Vagina (tissue), 2 donors: ENCODE measurements around the gene ADRM1. TPM values are rescaled to one million over a fixed set of nuclear protein-coding genes. Genes with fewer than 3 reads are reported as not detected.

ENCODE experiments used
- DNase-seq, 2 donors: peaks; one replicate each; pipeline ENCODE4 v3.0.0-alpha.2; 2017; ENCODE audit errors: extremely low spot score in 2 of 2
- H3K27ac ChIP-seq: fragments of 200-600 bp; sonication (generic); one replicate; pipeline ENCODE4 v1.5.1; 2019
- H3K27me3 ChIP-seq: fragments of 200-600 bp; sonication (generic); one replicate; pipeline ENCODE4 v1.5.1; 2019
- H3K36me3 ChIP-seq, 2 donors: fragments of 200-600 bp; sonication (generic); one replicate each; pipeline ENCODE4 v1.5.1; 2017 to 2019
- H3K4me1 ChIP-seq: fragments of 200-600 bp; sonication (generic); one replicate; pipeline ENCODE4 v1.5.1; 2019
- H3K4me3 ChIP-seq, 2 donors: fragments of 200-600 bp; sonication (generic); 1 replicate in 1 of 2; 2 replicates in 1 of 2; pipeline ENCODE4 v1.5.1; 2016 to 2019
- H3K9me3 ChIP-seq: fragments of 200-600 bp; sonication (generic); one replicate; pipeline ENCODE4 v1.5.1; 2019
- CTCF ChIP-seq, 3 experiments: fragments of 450-650 bp in 2 of 3; fragments of 200-600 bp in 1 of 3; sonication (generic) in 1 of 3; IDR thresholded peaks; one replicate each; pipeline ENCODE4 v1.5.1; 2017 to 2019; ENCODE audit warnings: antibody characterized with exemption in 3 of 3, mild to moderate bottlenecking in 2 of 3, moderate library complexity in 2 of 3
- POLR2A ChIP-seq, 2 donors: fragments of 450-650 bp; IDR thresholded peaks; one replicate each; pipeline ENCODE4 v1.6.1; 2017; ENCODE audit warnings: antibody characterized with exemption in 2 of 2, mild to moderate bottlenecking in 2 of 2, moderate library complexity in 2 of 2
- POLR2AphosphoS5 ChIP-seq, 2 donors: sonication (generic); formaldehyde crosslinking; IDR thresholded peaks; one replicate each; pipeline ENCODE4 v1.9.0; 2017; ENCODE audit warnings: antibody characterized with exemption in 2 of 2, mild to moderate bottlenecking in 2 of 2, low read depth in 1 of 2; ENCODE audit not compliant: insufficient read depth in 1 of 2
- intact Hi-C: fragments of 100-400 bp; cut with DNase I; formaldehyde crosslinking; loops from one replicate; pipeline ENCODE4 v1.15.1; 2023
- total RNA-seq: library from RNA; depleted of rRNA; stranded (reverse); fragments of >200 nt; gene quantifications from one replicate; pipeline ENCODE4 v1.2.3, GENCODE V29; 2016

ADRM1 gene
- total RNA-seq, 1 donor from 2014 or later = 110 TPM

- Histone ChIP-seq H3K36me3 (peaks cover 0 to 54% of the 10 kb centered on the region in 2 donors), H3K4me1 (no peaks in the 10 kb centered on the region), H3K4me3 (no peak overlapping the region), H3K27ac (no peak overlapping the region), H3K27me3 (no peaks in the 10 kb centered on the region), H3K9me3 (no peaks in the 10 kb centered on the region)
- intact Hi-C loops = no loop called here
- no peak for DNase-seq
- TF ChIP-seq POLR2A (IDR thresholded peaks at IDR 0.05) (no peak), POLR2AphosphoS5 (IDR thresholded peaks at IDR 0.05; ENCODE audit: insufficient read depth in 1 of 2, low read depth in 1 of 2) (no peak), CTCF (IDR thresholded peaks at IDR 0.05) (no peak)
Measured at GRCh38 chr20:62276439-62276838, 26.4 kb upstream of the ADRM1 start.

GRCh38 chr20:62277253-62277652 is 25.5 kb upstream of the ADRM1 start:
- intact Hi-C loops = no loop called here
- no peak overlapping the region for H3K4me3 ChIP-seq
- peaks cover 0 to 56% of the 10 kb centered on the region in 2 donors for H3K36me3 ChIP-seq

GRCh38 chr20:62280303-62280702 is 22.5 kb upstream of the ADRM1 start:
- no peak for TF ChIP-seq POLR2AphosphoS5 (IDR thresholded peaks at IDR 0.05; ENCODE audit: insufficient read depth in 1 of 2, low read depth in 1 of 2)
- TF ChIP-seq POLR2A (IDR thresholded peaks at IDR 0.05) = no peak
- TF ChIP-seq CTCF (IDR thresholded peaks at IDR 0.05) = no peak
- H3K27ac ChIP-seq = no peak overlapping the region
- H3K36me3 ChIP-seq = peaks cover 0 to 41% of the 10 kb centered on the region in 2 donors
- H3K27me3 ChIP-seq = no peaks in the 10 kb centered on the region
- no peaks in the 10 kb centered on the region for H3K4me1 ChIP-seq
- intact Hi-C loops = no loop called here
- DNase-seq = no peak
- H3K9me3 ChIP-seq = no peaks in the 10 kb centered on the region
- H3K4me3 ChIP-seq = no peak overlapping the region

More at GRCh38 chr20:62277253-62277652, 25.5 kb upstream of the ADRM1 start:
- no peak overlapping the region for H3K27ac ChIP-seq
- no peaks in the 10 kb centered on the region for H3K27me3 ChIP-seq
- DNase-seq = no peak
- TF ChIP-seq CTCF (IDR thresholded peaks at IDR 0.05) (no peak), POLR2A (IDR thresholded peaks at IDR 0.05) (no peak), POLR2AphosphoS5 (IDR thresholded peaks at IDR 0.05; ENCODE audit: insufficient read depth in 1 of 2, low read depth in 1 of 2) (no peak)
- no peaks in the 10 kb centered on the region for H3K4me1 ChIP-seq
- H3K9me3 ChIP-seq = no peaks in the 10 kb centered on the region

- intact Hi-C loops = no loop called here
- TF ChIP-seq POLR2AphosphoS5 (IDR thresholded peaks at IDR 0.05; ENCODE audit: insufficient read depth in 1 of 2, low read depth in 1 of 2) (no peak), CTCF (IDR thresholded peaks at IDR 0.05) (no peak), POLR2A (IDR thresholded peaks at IDR 0.05) (no peak)
- no peak for DNase-seq
- H3K27me3 ChIP-seq = no peaks in the 10 kb centered on the region
- peaks cover 0 to 47% of the 10 kb centered on the region in 2 donors for H3K36me3 ChIP-seq
- no peaks in the 10 kb centered on the region for H3K9me3 ChIP-seq
- H3K4me3 ChIP-seq = no peak overlapping the region
- no peak overlapping the region for H3K27ac ChIP-seq
- H3K4me1 ChIP-seq = no peaks in the 10 kb centered on the region
Measured at GRCh38 chr20:62281161-62281933, 21.4 kb upstream of the ADRM1 start.

GRCh38 chr20:62282103-62282502 is 20.7 kb upstream of the ADRM1 start:
- Histone ChIP-seq H3K36me3 (peaks cover 0 to 53% of the 10 kb centered on the region in 2 donors), H3K4me1 (no peaks in the 10 kb centered on the region), H3K27me3 (no peaks in the 10 kb centered on the region), H3K4me3 (no peak overlapping the region), H3K9me3 (no peaks in the 10 kb centered on the region), H3K27ac (no peak overlapping the region)
- DNase-seq = no peak
- intact Hi-C loops = no loop called here
- TF ChIP-seq CTCF (IDR thresholded peaks at IDR 0.05) = no peak
- TF ChIP-seq POLR2A (IDR thresholded peaks at IDR 0.05) = no peak
- TF ChIP-seq POLR2AphosphoS5 (IDR thresholded peaks at IDR 0.05; ENCODE audit: insufficient read depth in 1 of 2, low read depth in 1 of 2) = no peak
